ENCODE data around the gene SBK1.

DNA sequence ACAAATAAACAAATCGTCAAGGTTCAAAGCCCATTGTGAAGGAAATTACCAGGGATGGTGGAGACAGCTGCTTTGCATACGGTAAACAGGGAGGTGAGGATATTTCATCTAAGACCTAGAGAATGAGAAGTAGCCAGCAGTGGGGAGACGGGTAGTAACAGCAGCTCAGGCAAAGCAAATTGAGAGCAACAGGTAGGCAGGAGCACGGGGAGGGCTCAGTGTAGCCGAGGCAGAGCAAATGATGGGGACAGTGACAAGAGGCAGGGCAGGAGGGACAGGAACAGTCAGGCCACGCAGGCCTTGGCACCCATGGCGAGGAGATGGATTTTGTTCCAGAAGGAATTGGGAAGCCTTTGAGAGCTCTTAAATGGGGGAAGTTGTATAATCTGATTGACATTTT lies 29.0 kb upstream of the SBK1 start:
- TF ChIP-seq, protein P1, sequence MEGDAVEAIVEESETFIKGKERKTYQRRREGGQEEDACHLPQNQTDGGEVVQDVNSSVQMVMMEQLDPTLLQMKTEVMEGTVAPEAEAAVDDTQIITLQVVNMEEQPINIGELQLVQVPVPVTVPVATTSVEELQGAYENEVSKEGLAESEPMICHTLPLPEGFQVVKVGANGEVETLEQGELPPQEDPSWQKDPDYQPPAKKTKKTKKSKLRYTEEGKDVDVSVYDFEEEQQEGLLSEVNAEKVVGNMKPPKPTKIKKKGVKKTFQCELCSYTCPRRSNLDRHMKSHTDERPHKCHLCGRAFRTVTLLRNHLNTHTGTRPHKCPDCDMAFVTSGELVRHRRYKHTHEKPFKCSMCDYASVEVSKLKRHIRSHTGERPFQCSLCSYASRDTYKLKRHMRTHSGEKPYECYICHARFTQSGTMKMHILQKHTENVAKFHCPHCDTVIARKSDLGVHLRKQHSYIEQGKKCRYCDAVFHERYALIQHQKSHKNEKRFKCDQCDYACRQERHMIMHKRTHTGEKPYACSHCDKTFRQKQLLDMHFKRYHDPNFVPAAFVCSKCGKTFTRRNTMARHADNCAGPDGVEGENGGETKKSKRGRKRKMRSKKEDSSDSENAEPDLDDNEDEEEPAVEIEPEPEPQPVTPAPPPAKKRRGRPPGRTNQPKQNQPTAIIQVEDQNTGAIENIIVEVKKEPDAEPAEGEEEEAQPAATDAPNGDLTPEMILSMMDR (IDR thresholded peaks at IDR 0.05 in 8 of 11, conservative IDR thresholded peaks at IDR 0.05 in 3 of 11), result no peak
- TF ChIP-seq POLR2AphosphoS5 (IDR thresholded peaks at IDR 0.05), result no peak

Measured in spleen (tissue), 7 donors.